ENCODE data around the gene SLC6A18.

SLC6A18 gene

DNA sequence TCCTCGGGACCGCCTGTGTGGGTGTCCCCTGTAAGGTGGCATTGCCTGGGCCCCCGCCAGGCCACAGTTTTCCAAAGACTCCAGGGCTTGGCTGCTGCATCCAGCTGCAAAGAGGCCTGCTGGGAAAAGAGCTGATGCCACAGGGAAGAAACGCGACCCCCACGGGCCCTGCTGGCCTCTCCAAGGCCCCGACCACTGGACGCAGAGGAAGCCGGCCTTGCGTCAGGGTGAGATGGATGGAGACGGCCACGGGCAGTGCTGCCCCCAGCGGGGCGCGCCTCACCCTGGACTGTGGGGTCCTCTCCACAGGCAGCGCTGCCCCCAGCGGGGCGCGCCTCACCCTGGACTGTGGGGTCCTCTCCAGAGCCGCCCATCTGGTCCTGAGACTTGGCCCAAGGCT, 45.1 kb upstream of the SLC6A18 start:
- no peak for DNase-seq (ENCODE audit: low spot score)
- TF ChIP-seq, protein P1, sequence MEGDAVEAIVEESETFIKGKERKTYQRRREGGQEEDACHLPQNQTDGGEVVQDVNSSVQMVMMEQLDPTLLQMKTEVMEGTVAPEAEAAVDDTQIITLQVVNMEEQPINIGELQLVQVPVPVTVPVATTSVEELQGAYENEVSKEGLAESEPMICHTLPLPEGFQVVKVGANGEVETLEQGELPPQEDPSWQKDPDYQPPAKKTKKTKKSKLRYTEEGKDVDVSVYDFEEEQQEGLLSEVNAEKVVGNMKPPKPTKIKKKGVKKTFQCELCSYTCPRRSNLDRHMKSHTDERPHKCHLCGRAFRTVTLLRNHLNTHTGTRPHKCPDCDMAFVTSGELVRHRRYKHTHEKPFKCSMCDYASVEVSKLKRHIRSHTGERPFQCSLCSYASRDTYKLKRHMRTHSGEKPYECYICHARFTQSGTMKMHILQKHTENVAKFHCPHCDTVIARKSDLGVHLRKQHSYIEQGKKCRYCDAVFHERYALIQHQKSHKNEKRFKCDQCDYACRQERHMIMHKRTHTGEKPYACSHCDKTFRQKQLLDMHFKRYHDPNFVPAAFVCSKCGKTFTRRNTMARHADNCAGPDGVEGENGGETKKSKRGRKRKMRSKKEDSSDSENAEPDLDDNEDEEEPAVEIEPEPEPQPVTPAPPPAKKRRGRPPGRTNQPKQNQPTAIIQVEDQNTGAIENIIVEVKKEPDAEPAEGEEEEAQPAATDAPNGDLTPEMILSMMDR (IDR thresholded peaks at IDR 0.05; ENCODE audit: extremely low read depth, missing control alignments): no peak

DNA sequence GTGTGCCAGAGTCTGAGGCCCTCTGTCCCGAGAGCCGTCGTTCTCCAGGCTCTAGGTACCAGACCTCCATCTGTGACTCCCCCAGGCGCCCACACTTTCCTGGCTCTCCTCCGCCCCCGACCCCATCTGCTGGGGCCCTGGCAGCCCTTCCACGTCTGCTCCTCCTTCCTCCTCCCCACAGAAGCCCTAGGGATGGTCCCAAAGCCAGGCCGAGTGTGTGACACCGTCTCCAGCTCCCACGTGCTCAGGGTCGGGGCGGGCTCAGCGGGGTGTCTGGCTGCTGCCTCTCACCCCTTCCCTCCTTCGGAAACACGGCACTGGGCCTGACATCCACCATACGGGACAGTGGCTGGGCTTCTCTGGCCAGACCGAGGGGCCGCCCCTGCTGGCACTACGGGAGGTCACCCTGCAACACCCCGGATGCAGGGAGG, 44.3 kb upstream of the SLC6A18 start:
- TF ChIP-seq, protein P1 (IDR thresholded peaks at IDR 0.05; ENCODE audit: extremely low read depth, missing control alignments): no peak
- no peak for DNase-seq (ENCODE audit: low spot score)

DNA sequence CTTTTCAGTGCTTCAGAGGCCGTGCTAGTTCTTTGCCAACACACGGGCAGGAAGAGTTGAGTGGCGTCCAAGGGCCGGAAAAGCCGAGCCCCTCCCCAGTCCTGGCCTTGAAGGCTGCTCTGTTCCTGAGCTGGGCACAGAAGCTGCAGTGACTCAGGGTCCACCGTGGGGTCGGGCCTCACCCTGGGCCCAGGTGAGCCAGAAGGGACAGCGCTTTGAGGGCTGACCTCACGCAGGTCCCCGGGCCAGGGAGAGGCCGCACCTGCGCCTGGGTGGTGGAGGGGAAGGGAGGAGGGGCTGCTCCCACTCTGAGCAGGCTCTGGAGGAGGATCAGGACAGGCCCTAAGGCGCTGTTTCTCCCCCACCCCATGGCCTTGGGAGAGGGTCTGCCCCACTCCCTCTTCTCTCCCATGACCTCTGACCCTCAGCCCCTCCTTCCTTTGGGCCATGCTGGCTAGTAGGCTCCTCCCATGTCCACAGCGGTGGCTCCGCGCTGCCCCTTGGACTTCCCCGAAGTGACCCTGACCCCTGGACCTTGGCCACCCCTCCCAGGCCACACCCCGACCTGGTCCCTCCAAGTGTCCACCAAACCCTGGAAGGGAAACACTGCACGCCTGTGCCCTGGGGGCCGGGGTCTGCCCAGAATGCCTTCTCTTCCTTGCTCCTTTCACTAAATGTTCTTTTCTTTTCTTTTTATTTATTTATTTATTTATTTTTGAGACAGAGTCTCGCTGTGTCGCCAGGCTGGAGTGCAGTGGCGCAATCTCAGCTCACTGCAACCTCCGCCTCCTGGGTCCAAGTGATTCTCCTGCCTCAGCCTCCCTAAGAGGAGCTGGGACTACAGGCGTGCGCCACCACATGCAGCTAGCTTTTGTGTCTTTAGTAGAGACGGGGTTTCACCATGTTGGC, 43.5 kb upstream of the SLC6A18 start:
- TF ChIP-seq, protein P1 (IDR thresholded peaks at IDR 0.05; ENCODE audit: extremely low read depth, missing control alignments): no peak
- no peak for DNase-seq (ENCODE audit: low spot score)

DNA sequence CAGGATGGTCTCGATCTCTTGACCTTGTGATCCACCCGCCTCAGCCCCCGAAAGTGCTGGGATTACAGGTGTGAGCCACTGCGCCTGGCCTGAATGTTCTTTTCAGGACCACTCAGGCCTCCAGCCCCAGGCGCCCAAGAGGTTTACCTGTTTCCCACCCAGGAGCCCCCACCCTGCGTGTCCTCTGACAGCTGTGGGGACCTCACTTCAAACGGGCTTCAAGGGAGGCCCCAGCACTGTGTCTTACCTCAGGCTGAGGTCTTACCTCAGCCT, 42.9 kb upstream of the SLC6A18 start:
- TF ChIP-seq, protein P1 (IDR thresholded peaks at IDR 0.05; ENCODE audit: extremely low read depth, missing control alignments): no peak
- no peak for DNase-seq (ENCODE audit: low spot score)

DNA sequence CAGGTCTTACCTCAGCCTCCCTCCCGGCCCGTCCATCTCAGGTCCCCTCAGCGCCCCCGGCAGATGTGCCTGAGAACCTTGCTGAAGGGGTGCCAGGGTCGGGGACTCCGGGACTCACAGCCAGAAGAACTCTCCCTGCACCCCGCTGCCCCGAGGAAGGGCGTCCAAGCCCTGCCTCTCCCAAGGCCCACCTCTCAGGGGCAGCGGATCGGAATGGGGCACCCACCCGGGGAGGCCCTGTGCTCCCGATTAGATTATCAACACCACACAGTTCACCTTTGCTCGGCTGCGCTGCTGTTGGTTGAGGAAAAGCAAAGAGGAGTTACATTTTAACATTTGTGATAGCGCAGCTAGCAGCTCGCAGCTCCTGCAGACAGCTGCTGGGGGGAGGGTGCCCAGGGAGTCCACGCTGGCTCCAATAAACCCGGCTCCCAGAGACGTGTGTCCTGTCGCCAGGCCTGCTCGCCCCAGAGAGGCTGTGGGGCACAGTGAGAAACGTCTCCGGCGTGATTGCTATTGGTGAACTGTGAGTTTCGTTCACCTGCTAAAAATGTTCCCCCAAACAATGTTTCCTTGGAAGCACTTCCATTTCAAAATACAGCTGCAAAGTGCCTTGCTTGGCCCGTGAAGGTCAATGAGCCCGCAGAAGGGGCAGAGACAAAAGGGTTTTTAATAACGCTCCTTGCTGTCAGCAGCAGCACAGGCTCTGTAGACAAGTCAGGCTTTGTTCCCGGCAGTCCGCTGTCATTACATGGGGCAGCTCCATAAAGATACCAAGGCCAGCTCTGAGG, 42.4 kb upstream of the SLC6A18 start:
- TF ChIP-seq, protein P1 (IDR thresholded peaks at IDR 0.05; ENCODE audit: extremely low read depth, missing control alignments): no peak
- DNase-seq (ENCODE audit: low spot score): no peak

DNA sequence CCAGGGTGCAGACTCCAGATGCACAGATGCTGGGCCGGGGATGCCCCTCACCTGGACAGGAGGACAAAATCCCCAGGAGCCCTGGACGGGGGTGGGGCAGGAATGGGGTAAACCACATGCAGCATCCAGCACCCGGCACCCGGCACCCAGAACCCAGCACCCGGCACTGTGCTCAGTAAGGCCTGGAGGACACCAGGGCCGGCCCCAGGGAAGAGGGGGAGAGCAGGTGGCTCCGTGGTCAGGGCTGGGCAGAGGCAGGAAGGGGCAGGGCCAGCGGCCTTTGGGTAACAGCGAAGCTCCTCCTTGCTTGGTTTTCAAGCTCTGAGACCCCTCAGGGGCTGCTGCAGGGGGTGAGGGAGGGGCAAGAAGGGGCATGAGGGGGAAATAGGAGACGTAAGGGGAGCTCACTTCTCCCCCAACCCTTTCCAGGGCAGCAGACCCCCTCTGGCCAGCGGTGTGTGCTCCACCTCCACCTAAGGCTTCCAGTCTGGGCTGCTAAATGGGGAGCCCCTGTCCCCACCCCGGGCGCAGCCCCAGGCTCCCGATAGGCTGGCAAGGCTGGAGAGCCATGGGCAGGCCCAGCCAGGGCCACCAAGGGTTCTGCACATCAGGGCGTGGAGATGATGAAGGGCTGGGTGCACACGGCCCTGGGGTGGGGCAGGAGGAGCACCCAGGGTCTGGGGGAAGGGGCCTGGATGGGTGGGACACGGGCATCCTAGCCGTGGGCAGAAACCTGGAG, 41.6 kb upstream of the SLC6A18 start:
- DNase-seq (ENCODE audit: low spot score): no peak
- TF ChIP-seq, protein P1 (IDR thresholded peaks at IDR 0.05; ENCODE audit: extremely low read depth, missing control alignments): no peak

DNA sequence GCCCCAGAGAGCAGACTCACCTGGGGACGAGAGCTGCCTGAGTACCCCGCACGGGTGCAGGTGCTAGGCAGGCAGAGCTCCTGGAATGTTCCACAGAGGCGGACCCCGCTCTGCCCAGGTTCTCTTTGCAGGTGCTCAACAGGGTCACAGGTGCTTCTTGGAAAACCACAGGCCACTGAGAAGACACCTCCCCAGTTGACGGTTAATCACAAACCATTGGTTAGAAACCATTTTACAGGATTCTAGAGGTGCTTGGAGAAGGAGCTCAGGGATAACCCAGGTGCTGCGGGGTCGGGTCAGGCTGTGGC, 41.1 kb upstream of the SLC6A18 start:
- no peak for DNase-seq (ENCODE audit: low spot score)

More for the DNA sequence above, 41.1 kb upstream of the SLC6A18 start:
- TF ChIP-seq, protein P1 (IDR thresholded peaks at IDR 0.05; ENCODE audit: extremely low read depth, missing control alignments): no peak

All from GM20000 (cell line).